Measurements from ENCODE around the gene MTMR2.
A peak's percentile ranks its signal among the peaks of the same experiment; 100 is the strongest.

MTMR2 gene

DNA sequence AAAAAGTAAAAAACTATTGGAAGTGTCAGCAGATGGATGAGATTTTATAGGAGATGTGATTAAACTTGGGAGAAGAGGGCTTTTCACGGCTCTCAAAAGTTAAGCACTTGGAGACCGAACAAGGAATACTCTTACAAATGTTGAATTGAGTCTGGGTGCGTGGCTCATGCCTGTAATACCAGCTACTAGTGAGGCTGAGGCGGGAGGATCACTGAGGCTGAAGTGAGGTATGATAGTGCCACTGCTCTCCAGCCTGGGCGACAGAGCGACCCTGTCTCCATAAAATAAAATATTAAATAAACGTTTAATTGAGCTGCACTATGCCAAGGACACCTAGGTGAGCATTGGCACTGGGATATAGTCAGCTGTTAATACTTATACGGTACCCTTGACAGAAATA lies 131.7 kb downstream of the MTMR2 start:
- in situ Hi-C loops (cut with MboI; ENCODE audit: low pct_unique_long_range_greater_than_20kb, low sequenced_read_pairs, unreplicated experiment) = no loop called here
- TF ChIP-seq, protein P1, sequence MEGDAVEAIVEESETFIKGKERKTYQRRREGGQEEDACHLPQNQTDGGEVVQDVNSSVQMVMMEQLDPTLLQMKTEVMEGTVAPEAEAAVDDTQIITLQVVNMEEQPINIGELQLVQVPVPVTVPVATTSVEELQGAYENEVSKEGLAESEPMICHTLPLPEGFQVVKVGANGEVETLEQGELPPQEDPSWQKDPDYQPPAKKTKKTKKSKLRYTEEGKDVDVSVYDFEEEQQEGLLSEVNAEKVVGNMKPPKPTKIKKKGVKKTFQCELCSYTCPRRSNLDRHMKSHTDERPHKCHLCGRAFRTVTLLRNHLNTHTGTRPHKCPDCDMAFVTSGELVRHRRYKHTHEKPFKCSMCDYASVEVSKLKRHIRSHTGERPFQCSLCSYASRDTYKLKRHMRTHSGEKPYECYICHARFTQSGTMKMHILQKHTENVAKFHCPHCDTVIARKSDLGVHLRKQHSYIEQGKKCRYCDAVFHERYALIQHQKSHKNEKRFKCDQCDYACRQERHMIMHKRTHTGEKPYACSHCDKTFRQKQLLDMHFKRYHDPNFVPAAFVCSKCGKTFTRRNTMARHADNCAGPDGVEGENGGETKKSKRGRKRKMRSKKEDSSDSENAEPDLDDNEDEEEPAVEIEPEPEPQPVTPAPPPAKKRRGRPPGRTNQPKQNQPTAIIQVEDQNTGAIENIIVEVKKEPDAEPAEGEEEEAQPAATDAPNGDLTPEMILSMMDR (IDR thresholded peaks at IDR 0.05; ENCODE audit: extremely low read depth, insufficient read depth, missing control alignments) = no peak
- no peak for DNase-seq (ENCODE audit: low spot score)

DNA sequence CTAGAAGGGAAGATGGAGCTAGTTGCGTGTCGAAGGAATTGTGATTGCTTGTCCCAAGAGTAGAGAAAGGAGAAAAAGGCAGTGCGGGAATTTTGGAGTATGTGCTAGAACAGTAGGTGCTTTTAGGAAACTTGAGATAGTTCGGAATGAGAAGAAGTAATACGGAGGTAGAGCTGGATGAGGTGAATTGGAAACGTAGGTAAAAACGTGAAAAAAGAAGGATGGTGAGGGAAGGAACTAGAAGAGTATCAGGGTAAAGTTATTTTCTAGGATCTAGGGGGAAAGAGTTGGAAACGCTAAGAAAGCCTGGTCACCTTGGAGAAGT lies 132.2 kb downstream of the MTMR2 start:
- no peak for DNase-seq (ENCODE audit: low spot score)
- in situ Hi-C loops (cut with MboI; ENCODE audit: low pct_unique_long_range_greater_than_20kb, low sequenced_read_pairs, unreplicated experiment) = no loop called here
- TF ChIP-seq, protein P1 (IDR thresholded peaks at IDR 0.05; ENCODE audit: extremely low read depth, insufficient read depth, missing control alignments) = no peak

DNA sequence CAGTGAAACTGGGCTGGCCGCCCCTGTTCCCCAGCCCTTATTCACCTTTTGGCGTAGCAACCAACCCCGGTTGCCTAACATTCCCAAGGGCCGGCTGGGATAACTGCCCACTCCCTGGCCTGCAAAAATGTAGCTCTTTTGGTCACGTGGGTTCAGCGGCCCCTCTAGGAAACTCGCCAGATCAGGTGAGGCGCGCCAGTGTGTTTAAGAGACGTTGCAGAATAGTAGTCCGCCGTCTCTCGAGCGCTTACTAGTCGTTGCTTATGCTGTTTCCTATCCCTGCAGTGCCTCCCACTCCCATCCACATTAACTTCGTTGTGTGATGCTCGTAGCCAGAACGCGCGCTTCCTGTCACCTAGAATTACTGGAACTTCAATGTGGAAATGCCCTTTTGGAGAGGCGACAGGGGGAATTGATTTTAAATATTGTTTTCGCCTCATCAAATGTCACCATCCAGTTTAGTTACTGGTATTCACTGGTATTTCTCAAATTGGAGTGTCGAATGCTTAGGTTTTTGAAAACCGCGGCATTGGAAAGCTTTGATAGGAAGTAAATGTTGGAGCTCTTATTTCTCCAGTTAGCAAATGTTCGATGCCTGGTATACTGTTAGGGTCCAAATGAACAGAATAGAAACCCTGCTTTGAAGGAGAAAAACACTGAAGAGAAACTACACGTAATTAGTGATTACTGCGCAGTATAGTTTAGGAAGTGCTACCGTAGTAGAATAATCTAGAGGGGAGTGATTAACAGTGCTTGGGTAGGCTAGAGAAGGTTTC lies 132.8 kb downstream of the MTMR2 start:
- in situ Hi-C loops (cut with MboI; ENCODE audit: low pct_unique_long_range_greater_than_20kb, low sequenced_read_pairs, unreplicated experiment) = no loop called here
- DNase-seq (ENCODE audit: low spot score) = peak; percentile 29
- TF ChIP-seq, protein P1 (IDR thresholded peaks at IDR 0.05; ENCODE audit: extremely low read depth, insufficient read depth, missing control alignments) = no peak

DNA sequence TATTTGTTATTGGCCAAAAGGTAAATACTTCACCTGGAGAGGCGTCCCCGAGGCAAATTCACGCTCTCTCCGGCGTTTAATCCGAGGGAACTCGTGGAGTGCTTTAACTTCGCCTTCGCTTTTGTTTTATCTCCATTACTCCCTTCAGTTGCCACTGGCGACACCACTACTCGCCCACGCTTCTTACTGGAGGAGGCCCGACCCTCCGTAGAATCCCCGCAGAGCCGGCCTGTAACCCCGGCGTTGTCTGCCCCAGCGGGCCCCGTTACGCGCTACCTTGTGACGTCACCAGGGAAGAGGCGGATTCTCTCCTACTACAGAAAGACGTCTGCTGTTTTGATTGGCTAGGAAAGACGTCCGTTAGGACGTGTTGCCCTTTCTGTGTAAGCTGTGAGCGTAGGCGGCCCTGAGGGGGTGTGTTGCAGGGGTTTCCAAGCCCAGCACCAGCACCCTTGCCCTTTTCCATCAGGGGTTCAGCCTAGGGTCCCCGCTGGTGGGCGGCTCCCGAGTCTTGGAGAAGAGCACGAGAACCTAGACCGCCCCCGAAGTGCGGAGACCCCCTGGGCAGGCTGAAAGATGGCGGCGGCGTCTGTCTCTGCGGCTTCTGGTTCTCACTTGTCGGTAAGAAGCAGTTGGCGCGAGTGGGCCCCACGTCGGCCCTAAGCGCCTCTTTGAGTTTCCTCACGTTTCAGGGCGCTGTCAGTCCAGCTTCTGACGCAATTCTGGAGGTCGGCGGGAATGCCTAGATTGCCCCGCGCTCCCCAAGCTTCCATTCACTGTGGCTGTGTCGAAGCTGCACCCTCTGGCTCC lies 133.6 kb downstream of the MTMR2 start, which contains the start of gene CEP57:
Gene CEP57, plus strand, starts transcription at position 376 of the 810 bp plus-strand sequence. Its CDS starts 201 bp downstream, at position 577.
- TF ChIP-seq, protein P1 (IDR thresholded peaks at IDR 0.05; ENCODE audit: extremely low read depth, insufficient read depth, missing control alignments) = no peak
- in situ Hi-C loops (cut with MboI; ENCODE audit: low pct_unique_long_range_greater_than_20kb, low sequenced_read_pairs, unreplicated experiment) = no loop called here
- peak; percentile 88 for DNase-seq (ENCODE audit: low spot score)

DNA sequence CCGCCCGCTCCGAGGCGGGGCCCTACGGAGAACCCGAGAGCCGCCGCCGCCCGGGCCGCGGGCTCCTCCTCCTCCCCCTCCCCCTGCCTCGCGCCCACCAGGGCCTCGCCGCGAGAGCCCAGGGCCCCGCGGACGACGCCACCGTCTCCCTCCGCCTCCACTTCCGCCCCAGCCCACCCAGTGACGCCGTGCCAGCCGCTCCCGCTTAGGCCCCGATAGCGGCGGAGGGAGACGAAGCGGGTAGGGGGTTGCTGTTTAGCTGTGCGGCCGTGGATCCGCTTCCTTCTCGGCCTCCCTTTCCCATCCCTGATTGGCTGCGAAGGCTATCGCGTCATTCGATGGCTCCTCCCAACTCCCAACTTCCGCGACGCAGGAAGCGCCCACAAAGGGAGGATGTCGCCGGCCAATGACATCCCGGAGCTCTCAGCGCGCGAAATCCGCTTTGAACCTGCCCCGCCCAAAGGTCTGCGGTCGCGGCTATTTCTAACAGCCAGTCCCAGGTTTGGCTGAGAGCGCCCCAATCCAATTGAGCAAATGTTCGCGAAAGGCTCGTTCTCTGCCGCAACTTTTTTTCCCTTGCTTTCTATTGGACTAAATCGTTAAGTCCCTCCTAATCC lies 134.3 kb downstream of the MTMR2 start, which contains the start of gene FAM76B:
Gene FAM76B, minus strand, starts transcription at position 277 of the 617 bp plus-strand sequence. CDS start 304 bp downstream, outside the sequence.
- TF ChIP-seq, protein P1 (IDR thresholded peaks at IDR 0.05; ENCODE audit: extremely low read depth, insufficient read depth, missing control alignments) = no peak
- in situ Hi-C loops (cut with MboI; ENCODE audit: low pct_unique_long_range_greater_than_20kb, low sequenced_read_pairs, unreplicated experiment) = no loop called here

DNA sequence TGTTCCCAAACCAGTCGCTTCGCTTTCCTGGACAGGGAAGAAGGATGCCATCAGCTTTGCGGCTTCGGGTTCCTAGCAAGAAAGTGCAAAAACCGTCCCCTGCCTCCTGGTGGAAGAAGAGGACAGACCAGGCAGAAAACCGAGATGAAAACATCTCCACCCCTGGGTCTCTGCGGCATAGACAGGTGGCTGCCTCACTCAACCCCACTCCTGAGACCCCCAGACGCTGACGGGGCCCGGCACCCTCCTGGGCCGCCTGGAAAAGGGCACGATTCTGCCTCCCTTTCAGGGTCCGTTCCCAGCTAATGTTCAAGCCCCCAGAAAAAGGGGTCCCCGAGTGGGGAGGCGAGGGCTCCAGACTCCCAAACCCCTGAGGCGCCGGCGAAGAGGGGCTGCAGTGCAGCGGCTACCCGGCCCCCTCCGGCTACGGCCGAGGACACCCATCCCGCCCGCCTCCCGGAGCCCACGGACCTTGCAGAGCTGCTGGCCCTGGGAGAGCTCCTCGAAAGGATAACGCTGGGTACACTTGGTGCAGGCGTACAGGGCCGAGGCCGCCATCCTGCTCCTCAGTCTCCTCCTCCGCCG lies 134.9 kb downstream of the MTMR2 start:
- TF ChIP-seq, protein P1 (IDR thresholded peaks at IDR 0.05; ENCODE audit: extremely low read depth, insufficient read depth, missing control alignments) = no peak
- in situ Hi-C loops (cut with MboI; ENCODE audit: low pct_unique_long_range_greater_than_20kb, low sequenced_read_pairs, unreplicated experiment) = no loop called here
- DNase-seq (ENCODE audit: low spot score) = peak; percentile 19

More for the DNA sequence above, 134.3 kb downstream of the MTMR2 start, which contains the start of gene FAM76B:
- DNase-seq (ENCODE audit: low spot score) = peak; percentile 93

Data from GM13977 (cell line).